PFSK-1 (cell line): ENCODE results near the gene CLTA.

Experiments used
- FOXP2 ChIP-seq: optimal IDR thresholded peaks from 2 replicates; pipeline ENCODE3; 2011; ENCODE audit warnings: borderline replicate concordance, control low read depth, inconsistent platforms; ENCODE audit not compliant: insufficient read depth; ENCODE audit errors: extremely low read length, extremely low read depth
- POLR2AphosphoS5 ChIP-seq: IDR thresholded peaks from 2 replicates; pipeline ENCODE4 v1.6.1; 2012; ENCODE audit warnings: low read depth, mild to moderate bottlenecking, control low read depth, low read length, moderate library complexity
- SIN3A ChIP-seq: IDR thresholded peaks from 2 replicates; pipeline ENCODE4 v1.6.1; 2012; ENCODE audit warnings: mild to moderate bottlenecking, low read length, moderate library complexity, borderline replicate concordance; ENCODE audit not compliant: insufficient read depth
- TAF1 ChIP-seq: IDR thresholded peaks from 2 replicates; pipeline ENCODE4 v1.6.1; 2012; ENCODE audit warnings: low read length, control low read depth, borderline replicate concordance; ENCODE audit not compliant: insufficient read depth
- TF ChIP-seq, protein P1 (sequence below), 2 experiments: IDR thresholded peaks; 2 replicates each; pipeline versions ENCODE4 v1.6.1 to v1.8.0; 2011 to 2012; ENCODE audit warnings: low read depth in 2 of 2, low read length in 2 of 2, control low read depth in 1 of 2, inconsistent platforms in 1 of 2, mild to moderate bottlenecking in 1 of 2, moderate library complexity in 1 of 2; ENCODE audit not compliant: insufficient read depth in 1 of 2

Gene CLTA

DNA sequence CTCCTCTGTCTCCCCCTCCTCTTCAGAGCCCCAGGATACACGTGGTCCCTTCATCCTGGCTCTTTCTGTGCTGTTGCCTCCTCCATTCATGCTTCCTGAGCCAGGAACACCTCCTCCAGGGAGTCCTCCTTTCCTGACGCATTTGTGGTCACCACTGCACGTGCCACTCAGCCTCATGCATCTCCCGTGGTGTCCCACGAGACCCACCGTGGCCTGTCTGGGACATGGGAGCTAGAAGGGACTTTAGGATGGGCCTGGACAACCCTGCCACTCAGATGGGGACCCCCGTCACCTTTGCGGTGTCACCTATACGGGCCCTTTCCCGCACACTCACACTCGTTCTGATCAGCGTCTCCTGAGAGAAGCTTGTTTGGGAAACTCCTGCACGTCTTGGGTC lies 47.5 kb upstream of the CLTA start:
- TF ChIP-seq TAF1 (no peak), SIN3A (no peak), FOXP2 (no peak), POLR2AphosphoS5 (no peak)
- TF ChIP-seq, protein P1, sequence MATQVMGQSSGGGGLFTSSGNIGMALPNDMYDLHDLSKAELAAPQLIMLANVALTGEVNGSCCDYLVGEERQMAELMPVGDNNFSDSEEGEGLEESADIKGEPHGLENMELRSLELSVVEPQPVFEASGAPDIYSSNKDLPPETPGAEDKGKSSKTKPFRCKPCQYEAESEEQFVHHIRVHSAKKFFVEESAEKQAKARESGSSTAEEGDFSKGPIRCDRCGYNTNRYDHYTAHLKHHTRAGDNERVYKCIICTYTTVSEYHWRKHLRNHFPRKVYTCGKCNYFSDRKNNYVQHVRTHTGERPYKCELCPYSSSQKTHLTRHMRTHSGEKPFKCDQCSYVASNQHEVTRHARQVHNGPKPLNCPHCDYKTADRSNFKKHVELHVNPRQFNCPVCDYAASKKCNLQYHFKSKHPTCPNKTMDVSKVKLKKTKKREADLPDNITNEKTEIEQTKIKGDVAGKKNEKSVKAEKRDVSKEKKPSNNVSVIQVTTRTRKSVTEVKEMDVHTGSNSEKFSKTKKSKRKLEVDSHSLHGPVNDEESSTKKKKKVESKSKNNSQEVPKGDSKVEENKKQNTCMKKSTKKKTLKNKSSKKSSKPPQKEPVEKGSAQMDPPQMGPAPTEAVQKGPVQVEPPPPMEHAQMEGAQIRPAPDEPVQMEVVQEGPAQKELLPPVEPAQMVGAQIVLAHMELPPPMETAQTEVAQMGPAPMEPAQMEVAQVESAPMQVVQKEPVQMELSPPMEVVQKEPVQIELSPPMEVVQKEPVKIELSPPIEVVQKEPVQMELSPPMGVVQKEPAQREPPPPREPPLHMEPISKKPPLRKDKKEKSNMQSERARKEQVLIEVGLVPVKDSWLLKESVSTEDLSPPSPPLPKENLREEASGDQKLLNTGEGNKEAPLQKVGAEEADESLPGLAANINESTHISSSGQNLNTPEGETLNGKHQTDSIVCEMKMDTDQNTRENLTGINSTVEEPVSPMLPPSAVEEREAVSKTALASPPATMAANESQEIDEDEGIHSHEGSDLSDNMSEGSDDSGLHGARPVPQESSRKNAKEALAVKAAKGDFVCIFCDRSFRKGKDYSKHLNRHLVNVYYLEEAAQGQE (IDR thresholded peaks at IDR 0.05; ENCODE audit: insufficient read depth in 1 of 2, low read depth in 2 of 2, low read length in 2 of 2), result no peak

DNA sequence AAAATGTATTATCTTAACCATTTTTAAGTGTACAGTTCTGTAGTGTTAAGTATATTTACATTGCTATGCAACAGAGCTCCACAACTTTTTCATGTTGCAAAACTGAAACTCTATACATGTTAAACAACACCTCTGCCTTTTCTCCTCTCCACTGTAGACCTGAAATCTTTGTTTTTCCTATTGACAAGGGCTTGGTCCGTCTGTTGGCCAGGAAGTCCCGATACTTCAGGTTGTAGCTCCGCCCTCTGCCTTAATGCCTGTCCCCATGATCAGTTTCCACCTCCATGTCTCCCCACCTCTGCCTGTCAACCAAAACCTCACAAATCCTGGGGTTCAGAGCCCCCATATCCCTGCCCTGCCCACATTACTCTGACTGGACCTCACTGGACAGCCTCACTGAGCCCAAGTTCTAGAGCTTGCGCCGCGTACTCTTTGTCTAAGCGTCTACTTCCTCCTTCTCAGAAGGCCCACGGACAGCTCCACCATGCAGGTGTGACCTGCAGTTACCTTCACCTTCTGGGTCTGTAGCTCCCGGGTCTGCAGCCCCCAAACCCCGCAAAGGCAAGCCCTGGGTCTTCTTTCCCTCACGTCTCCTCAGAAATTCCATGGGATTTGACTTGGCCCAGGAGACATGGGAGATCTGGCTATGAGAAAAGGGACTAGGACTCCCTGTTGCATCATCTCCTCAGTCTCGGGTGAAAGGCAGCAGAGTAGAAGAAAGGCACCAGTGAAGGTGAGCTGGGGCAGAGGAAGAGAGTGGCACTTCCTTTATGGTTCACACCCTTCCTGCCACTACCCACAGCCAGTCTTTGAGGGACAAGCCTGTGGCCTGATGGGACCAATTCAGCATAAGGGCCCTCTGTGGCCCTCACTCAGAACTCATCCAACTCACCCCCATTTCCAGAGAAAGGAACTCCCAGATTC lies 46.1 kb upstream of the CLTA start:
- TF ChIP-seq, protein P1 (IDR thresholded peaks at IDR 0.05; ENCODE audit: insufficient read depth in 1 of 2, low read depth in 2 of 2, low read length in 2 of 2), result no peak
- TF ChIP-seq POLR2AphosphoS5 (no peak), TAF1 (no peak), SIN3A (no peak), FOXP2 (no peak)

DNA sequence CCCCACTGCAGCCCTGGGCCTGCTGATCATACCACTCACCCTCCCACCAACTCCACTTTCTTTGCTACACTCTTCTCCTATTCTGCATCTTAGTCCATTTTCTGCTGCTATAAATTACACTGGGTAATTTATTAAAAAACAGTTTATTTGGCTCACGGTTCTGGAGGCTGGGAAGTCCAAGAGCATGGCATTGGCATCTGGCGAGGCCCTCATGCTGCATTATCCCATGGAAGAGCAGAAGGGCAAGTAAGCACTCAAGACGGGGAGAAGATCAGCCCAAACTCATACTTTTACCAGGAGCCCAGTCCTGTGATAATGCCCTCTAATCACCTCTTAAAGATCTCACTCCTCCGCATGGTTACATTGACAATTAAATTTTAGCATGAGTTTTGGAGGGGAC lies 44.8 kb upstream of the CLTA start:
- TF ChIP-seq POLR2AphosphoS5 (no peak), FOXP2 (no peak), TAF1 (no peak)

DNA sequence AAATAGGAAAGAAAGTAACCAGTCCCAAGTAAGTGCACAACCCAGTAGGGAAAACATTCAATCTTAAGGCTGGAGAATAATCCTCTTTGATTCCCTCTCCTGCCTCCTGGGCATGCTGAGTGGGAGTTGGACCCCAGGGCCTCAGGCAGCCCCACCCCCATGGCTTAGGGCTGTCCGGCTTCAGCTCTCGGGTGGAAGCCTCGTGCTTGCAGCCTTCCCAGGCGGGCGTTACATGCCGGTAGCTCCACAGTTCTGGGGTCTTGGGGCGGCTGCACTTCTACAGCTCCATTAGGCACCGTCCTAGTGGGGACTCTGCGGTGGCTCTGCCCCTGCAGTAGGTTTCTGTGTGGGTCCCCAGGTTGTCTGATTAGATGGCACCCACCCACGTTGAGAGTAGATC lies 44.1 kb upstream of the CLTA start:
- TF ChIP-seq SIN3A (no peak), FOXP2 (no peak), TAF1 (no peak), POLR2AphosphoS5 (no peak)
- TF ChIP-seq, protein P1 (IDR thresholded peaks at IDR 0.05; ENCODE audit: insufficient read depth in 1 of 2, low read depth in 2 of 2, low read length in 2 of 2), result no peak

DNA sequence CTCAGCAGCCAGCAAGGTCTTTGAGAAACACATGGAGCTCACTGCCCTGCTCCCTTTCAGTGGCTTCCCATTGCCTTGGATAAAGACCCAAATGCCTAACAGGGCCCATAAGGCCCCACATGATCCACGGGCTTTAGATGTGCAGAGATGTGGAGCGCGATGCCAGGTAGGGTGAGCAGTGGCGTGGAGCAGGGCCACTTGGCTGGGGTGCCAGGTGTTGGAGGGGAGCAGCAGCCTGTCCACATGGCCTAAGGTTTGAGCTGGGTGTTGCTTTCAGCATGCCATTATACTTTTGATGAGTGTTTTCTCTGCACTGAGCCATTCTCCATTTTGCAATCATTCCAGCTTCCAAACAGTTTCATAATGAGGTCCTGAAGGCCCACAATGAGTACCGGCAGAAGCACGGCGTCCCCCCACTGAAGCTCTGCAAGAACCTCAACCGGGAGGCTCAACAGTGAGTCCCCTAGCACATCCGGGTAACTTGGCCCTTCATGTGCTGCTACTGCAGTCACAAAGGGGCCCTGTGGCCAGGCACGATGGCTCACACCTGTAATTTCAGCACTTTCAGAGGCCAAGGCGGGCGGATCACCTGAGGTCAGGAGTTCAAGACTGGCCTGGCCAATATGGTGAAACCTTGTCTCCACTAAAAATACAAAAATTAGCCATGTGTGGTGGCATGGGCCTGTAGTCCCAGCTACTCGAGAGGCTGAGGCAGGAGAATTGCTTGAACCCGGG lies 43.1 kb upstream of the CLTA start:
- no peak for TF ChIP-seq POLR2AphosphoS5
- TF ChIP-seq SIN3A, result no peak
- TF ChIP-seq TAF1, result no peak
- TF ChIP-seq, protein P1 (IDR thresholded peaks at IDR 0.05; ENCODE audit: insufficient read depth in 1 of 2, low read depth in 2 of 2, low read length in 2 of 2), result no peak
- TF ChIP-seq FOXP2, result no peak
